Calu3 (cell line): ENCODE data around the gene ATP1A3. TPM values are rescaled to one million over a fixed set of nuclear protein-coding genes. Genes with fewer than 3 reads are reported as not detected.
"Not testable (repeated sequence)": the region's sequence is repeated elsewhere in the genome, so short reads cannot be mapped to it uniquely, and the experiment has no call there.

Source experiments
- BruUV-seq: library from RNA; stranded (reverse); fragments of 400-500 nt; replicated peaks from 2 replicates; lab custom pipeline; 2021; lab: Mats Ljungman, UMichigan
- CTCF ChIA-PET: fragments of 300-600 bp; sonication (Branson Sonifier 250); formaldehyde crosslinking; loops from one replicate; lab custom pipeline; 2022; ENCODE audit warnings: antibody characterized with exemption; lab: Charles Lee
- DNase-seq: peaks from one replicate; pipeline ENCODE4 v3.0.0; 2022
- H3K27ac Mint-ChIP-seq: one replicate; pipeline ENCODE4 v1.8.0; 2022; ENCODE audit warnings: mixed read lengths; ENCODE audit not compliant: unreplicated experiment
- H3K27me3 Mint-ChIP-seq: one replicate; pipeline ENCODE4 v1.8.0; 2022; ENCODE audit warnings: mixed read lengths; ENCODE audit not compliant: unreplicated experiment
- H3K36me3 Mint-ChIP-seq: one replicate; pipeline ENCODE4 v1.8.0; 2022; ENCODE audit warnings: mild to moderate bottlenecking, moderate library complexity, mixed read lengths; ENCODE audit not compliant: insufficient read depth, unreplicated experiment
- H3K4me1 Mint-ChIP-seq: one replicate; pipeline ENCODE4 v1.8.0; 2022; ENCODE audit warnings: mild to moderate bottlenecking, low read depth, mixed read lengths; ENCODE audit not compliant: unreplicated experiment
- H3K4me3 Mint-ChIP-seq: one replicate; pipeline ENCODE4 v1.8.0; 2022; ENCODE audit warnings: mild to moderate bottlenecking, low read depth, moderate library complexity, mixed read lengths; ENCODE audit not compliant: unreplicated experiment
- H3K9me3 Mint-ChIP-seq: one replicate; pipeline ENCODE4 v1.8.0; 2022; ENCODE audit warnings: low read depth, mixed read lengths; ENCODE audit not compliant: unreplicated experiment
- CTCF ChIP-seq: fragments of 200-600 bp; IDR thresholded peaks from one replicate; pipeline ENCODE4 v1.8.0; 2022; ENCODE audit warnings: antibody characterized with exemption; ENCODE audit not compliant: unreplicated experiment
- intact Hi-C: fragments of 100-400 bp; cut with micrococcal nuclease; formaldehyde crosslinking; loops from one replicate; pipeline ENCODE4 v1.10.0; 2022; ENCODE audit not compliant: unreplicated experiment
- total RNA-seq: library from RNA; stranded (reverse); gene quantifications from 2 replicates; pipeline ENCODE4 v1.2.3, GENCODE V29; 2022

ATP1A3 gene
- total RNA-seq, 1 experiment from 2014 or later: 1.7 TPM

- Mint-ChIP-seq H3K4me1 (peaks cover 20% of the 10 kb centered on the region), H3K27ac (no peak overlapping the region), H3K9me3 (no peaks in the 10 kb centered on the region), H3K27me3 (peaks cover 65% of the 10 kb centered on the region), H3K4me3 (no peak overlapping the region), H3K36me3 (peaks cover 8% of the 10 kb centered on the region)
- CTCF ChIA-PET: interaction anchor here (0.6 to 1.1 kb wide), 4 partner anchors 12 to 390 kb away, joined by 3 to 8 read pairs (median 4); no protein-coding TSS in a partner anchor
- TF ChIP-seq CTCF: no peak
- DNase-seq: no peak
- intact Hi-C loops: loop anchor here (5.0 to 10.0 kb wide), 2 partner anchors 36 to 99 kb away; no protein-coding TSS in a partner anchor
- no TSS peak for BruUV-seq
Observed at GRCh38 chr19:41995959-41996797, 2.1 kb upstream of the ATP1A3 start.

DNA sequence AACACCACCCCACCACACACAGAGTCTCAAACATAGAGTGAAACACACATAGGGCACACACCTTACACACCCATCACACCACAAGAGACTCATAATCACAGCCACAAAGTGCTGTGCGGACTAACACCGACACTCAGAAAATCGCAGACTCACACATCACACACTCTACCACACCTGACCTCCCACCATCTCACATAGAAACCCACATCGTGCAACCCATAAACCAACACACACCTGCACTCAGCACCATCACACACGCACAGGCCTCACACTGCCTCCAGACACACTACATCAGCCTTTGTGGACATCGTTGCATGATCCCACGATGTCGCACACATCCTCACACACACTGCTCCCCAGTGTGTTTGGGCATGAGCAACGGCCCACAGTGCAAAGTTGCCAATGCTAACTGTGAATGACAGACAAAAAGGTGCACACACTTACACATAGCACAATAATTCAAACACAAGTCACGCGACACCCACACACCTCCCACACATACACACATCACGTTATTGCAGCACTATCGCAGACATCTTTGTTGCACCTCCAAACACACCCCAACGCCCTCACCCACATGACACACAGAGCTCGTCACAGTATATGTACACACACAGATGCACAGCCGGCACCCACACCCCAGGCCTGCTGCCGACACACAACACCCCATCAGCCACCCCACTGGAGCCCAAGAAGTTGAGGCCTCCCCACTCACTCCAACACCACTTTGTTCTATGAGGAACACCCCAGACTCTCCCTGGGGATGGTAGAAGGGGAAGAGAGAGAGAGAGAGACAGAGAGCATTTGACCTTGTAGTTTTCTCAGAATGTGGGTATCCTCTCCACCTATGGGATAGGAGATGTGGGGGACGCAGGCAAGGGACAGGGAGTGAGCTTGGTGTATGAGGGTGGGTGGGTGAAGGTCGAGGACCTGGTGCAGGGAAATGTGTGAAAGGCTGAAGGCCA lies 1.2 kb upstream of the ATP1A3 start:
- intact Hi-C loops: loop anchor here (5.0 to 10.0 kb wide), 2 partner anchors 37 to 100 kb away; no protein-coding TSS in a partner anchor
- DNase-seq: no peak
- no peak for TF ChIP-seq CTCF
- BruUV-seq: no TSS peak
- Mint-ChIP-seq H3K9me3 (no peaks in the 10 kb centered on the region), H3K27ac (no peak overlapping the region), H3K36me3 (peaks cover 8% of the 10 kb centered on the region), H3K4me1 (peaks cover 20% of the 10 kb centered on the region), H3K27me3 (peaks cover 56% of the 10 kb centered on the region), H3K4me3 (peak overlapping the region; percentile 2)
- CTCF ChIA-PET: interaction anchor here (1.1 kb wide), 1 partner anchor 11 kb away, joined by 3 read pairs; no protein-coding TSS in a partner anchor

DNA sequence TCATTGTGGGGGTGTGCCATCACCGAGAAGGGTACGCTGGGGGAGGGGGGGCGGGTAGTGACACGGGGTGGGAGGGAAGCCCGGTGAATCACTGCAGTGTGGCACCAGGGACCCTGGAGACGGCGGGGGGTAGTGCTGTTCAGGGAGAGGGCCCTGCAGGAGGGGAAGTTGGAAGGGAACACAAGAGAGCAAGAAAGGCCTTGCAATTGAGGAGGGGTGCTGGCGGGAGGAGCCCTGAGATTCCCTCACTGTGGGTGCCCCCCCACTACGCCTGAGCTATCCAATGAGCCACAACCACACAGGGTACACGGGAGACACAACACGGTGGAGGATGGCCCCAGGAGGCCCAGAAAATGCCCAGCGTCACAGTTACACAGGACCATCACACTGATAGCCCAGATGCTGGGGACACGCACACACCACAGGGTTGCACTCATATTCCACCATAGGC lies 516 bp upstream of the ATP1A3 start:
- CTCF ChIA-PET: interaction anchor here (0.8 to 1.7 kb wide), 2 partner anchors 25 to 40 kb away, joined by 4 to 11 read pairs; no protein-coding TSS in a partner anchor
- no peaks in the 10 kb centered on the region for H3K9me3 Mint-ChIP-seq
- peak overlapping the region; percentile 2 for H3K4me3 Mint-ChIP-seq
- peaks cover 8% of the 10 kb centered on the region for H3K36me3 Mint-ChIP-seq
- TF ChIP-seq CTCF: no peak
- intact Hi-C loops: loop anchor here (10.0 kb wide), 1 partner anchor 100 kb away; no protein-coding TSS in a partner anchor
- H3K27me3 Mint-ChIP-seq: peaks cover 49% of the 10 kb centered on the region
- H3K4me1 Mint-ChIP-seq: peaks cover 14% of the 10 kb centered on the region
- H3K27ac Mint-ChIP-seq: no peak overlapping the region
- no peak for DNase-seq
- no TSS peak for BruUV-seq

- intact Hi-C loops: loop anchor here (10.0 kb wide), 1 partner anchor 103 kb away; no protein-coding TSS in a partner anchor
- CTCF ChIA-PET: interaction anchor here (0.5 kb wide), 1 partner anchor 18 kb away, joined by 3 read pairs; no protein-coding TSS in a partner anchor
- H3K27me3 Mint-ChIP-seq: peaks cover 28% of the 10 kb centered on the region
- H3K27ac Mint-ChIP-seq, BruUV-seq, H3K4me1 Mint-ChIP-seq, H3K4me3 Mint-ChIP-seq, H3K36me3 Mint-ChIP-seq, DNase-seq, H3K9me3 Mint-ChIP-seq: not testable (repeated sequence)
Observed at GRCh38 chr19:41991925-41992569, 2.0 kb downstream of the ATP1A3 start.
